ENCODE measurements around the gene OR56A5.

Gene OR56A5

GRCh38 chr11:6006395-6006794 is 38.1 kb upstream of the OR56A5 start:
- no peak overlapping the region for H3K27ac ChIP-seq
- H3K4me3 ChIP-seq (ENCODE audit: low read depth, low read length): no peak overlapping the region
- TF ChIP-seq CTCF (IDR thresholded peaks at IDR 0.05): no peak
- no peaks in the 10 kb centered on the region for H3K36me3 ChIP-seq (ENCODE audit: control insufficient read depth, insufficient read depth, low read length)
- no peaks in the 10 kb centered on the region for H3K4me1 ChIP-seq
- H3K79me2 ChIP-seq: no peaks in the 10 kb centered on the region
- H3K9ac ChIP-seq: no peak overlapping the region
- no peaks in the 10 kb centered on the region for H3K9me3 ChIP-seq (ENCODE audit: control insufficient read depth, low read length)
- no peak overlapping the region for H3K4me2 ChIP-seq (ENCODE audit: low read length)
- H2AFZ ChIP-seq: no peak overlapping the region
- no peaks in the 10 kb centered on the region for H3K27me3 ChIP-seq (ENCODE audit: control insufficient read depth, insufficient read depth, low read length)

- H2AFZ ChIP-seq: no peak overlapping the region
- no peak overlapping the region for H3K27ac ChIP-seq
Observed at GRCh38 chr11:6002202-6002699, 34.0 kb upstream of the OR56A5 start.

GRCh38 chr11:5994791-5995190 is 26.5 kb upstream of the OR56A5 start:
- no peak overlapping the region for H3K4me2 ChIP-seq (ENCODE audit: low read length)
- H3K27ac ChIP-seq: no peak overlapping the region
- H3K27me3 ChIP-seq (ENCODE audit: control insufficient read depth, insufficient read depth, low read length): no peaks in the 10 kb centered on the region
- H3K4me1 ChIP-seq: no peaks in the 10 kb centered on the region
- H3K4me3 ChIP-seq (ENCODE audit: low read depth, low read length): no peak overlapping the region
- no peaks in the 10 kb centered on the region for H3K36me3 ChIP-seq (ENCODE audit: control insufficient read depth, insufficient read depth, low read length)
- H2AFZ ChIP-seq: no peak overlapping the region
- H3K9ac ChIP-seq: no peak overlapping the region
- no peaks in the 10 kb centered on the region for H3K9me3 ChIP-seq (ENCODE audit: control insufficient read depth, low read length)
- TF ChIP-seq CTCF (IDR thresholded peaks at IDR 0.05): no peak
- no peaks in the 10 kb centered on the region for H3K79me2 ChIP-seq

More at GRCh38 chr11:6002202-6002699, 34.0 kb upstream of the OR56A5 start:
- Histone ChIP-seq H3K4me2 (ENCODE audit: low read length) (no peak overlapping the region), H3K79me2 (no peaks in the 10 kb centered on the region), H3K9me3 (ENCODE audit: control insufficient read depth, low read length) (no peaks in the 10 kb centered on the region), H3K4me3 (ENCODE audit: low read depth, low read length) (no peak overlapping the region), H3K27me3 (ENCODE audit: control insufficient read depth, insufficient read depth, low read length) (no peaks in the 10 kb centered on the region), H3K4me1 (no peaks in the 10 kb centered on the region), H3K9ac (no peak overlapping the region), H3K36me3 (ENCODE audit: control insufficient read depth, insufficient read depth, low read length) (no peaks in the 10 kb centered on the region)
- TF ChIP-seq CTCF (IDR thresholded peaks at IDR 0.05): no peak

- Histone ChIP-seq H3K9me3 (ENCODE audit: control insufficient read depth, low read length) (no peaks in the 10 kb centered on the region), H3K4me3 (ENCODE audit: low read depth, low read length) (no peak overlapping the region)
- TF ChIP-seq CTCF (IDR thresholded peaks at IDR 0.05): peak; percentile 13
Observed at GRCh38 chr11:5992604-5993251, 24.4 kb upstream of the OR56A5 start.

GRCh38 chr11:5992150-5992549 is 23.9 kb upstream of the OR56A5 start:
- Histone ChIP-seq H3K27me3 (ENCODE audit: control insufficient read depth, insufficient read depth, low read length) (no peaks in the 10 kb centered on the region), H3K79me2 (no peaks in the 10 kb centered on the region), H3K27ac (no peak overlapping the region), H3K4me1 (no peaks in the 10 kb centered on the region), H3K4me3 (ENCODE audit: low read depth, low read length) (no peak overlapping the region), H3K4me2 (ENCODE audit: low read length) (no peak overlapping the region), H3K9ac (no peak overlapping the region), H3K9me3 (ENCODE audit: control insufficient read depth, low read length) (no peaks in the 10 kb centered on the region), H2AFZ (no peak overlapping the region), H3K36me3 (ENCODE audit: control insufficient read depth, insufficient read depth, low read length) (no peaks in the 10 kb centered on the region)
- no peak for TF ChIP-seq CTCF (IDR thresholded peaks at IDR 0.05)

More at GRCh38 chr11:5992604-5993251, 24.4 kb upstream of the OR56A5 start:
- no peaks in the 10 kb centered on the region for H3K4me1 ChIP-seq
- no peaks in the 10 kb centered on the region for H3K79me2 ChIP-seq
- no peak overlapping the region for H3K4me2 ChIP-seq (ENCODE audit: low read length)
- no peak overlapping the region for H3K9ac ChIP-seq
- no peaks in the 10 kb centered on the region for H3K36me3 ChIP-seq (ENCODE audit: control insufficient read depth, insufficient read depth, low read length)
- H3K27ac ChIP-seq: no peak overlapping the region
- no peaks in the 10 kb centered on the region for H3K27me3 ChIP-seq (ENCODE audit: control insufficient read depth, insufficient read depth, low read length)
- H2AFZ ChIP-seq: no peak overlapping the region
